ENCODE measurements around the gene ZFYVE21. TPM values are rescaled to one million over a fixed set of nuclear protein-coding genes. Genes with fewer than 3 reads are reported as not detected.
"Not testable (repeated sequence)": the region's sequence is repeated elsewhere in the genome, so short reads cannot be mapped to it uniquely, and the experiment has no call there.

Gene ZFYVE21
- total RNA-seq, 1 donor from 2014 or later, result 37.7 TPM

DNA sequence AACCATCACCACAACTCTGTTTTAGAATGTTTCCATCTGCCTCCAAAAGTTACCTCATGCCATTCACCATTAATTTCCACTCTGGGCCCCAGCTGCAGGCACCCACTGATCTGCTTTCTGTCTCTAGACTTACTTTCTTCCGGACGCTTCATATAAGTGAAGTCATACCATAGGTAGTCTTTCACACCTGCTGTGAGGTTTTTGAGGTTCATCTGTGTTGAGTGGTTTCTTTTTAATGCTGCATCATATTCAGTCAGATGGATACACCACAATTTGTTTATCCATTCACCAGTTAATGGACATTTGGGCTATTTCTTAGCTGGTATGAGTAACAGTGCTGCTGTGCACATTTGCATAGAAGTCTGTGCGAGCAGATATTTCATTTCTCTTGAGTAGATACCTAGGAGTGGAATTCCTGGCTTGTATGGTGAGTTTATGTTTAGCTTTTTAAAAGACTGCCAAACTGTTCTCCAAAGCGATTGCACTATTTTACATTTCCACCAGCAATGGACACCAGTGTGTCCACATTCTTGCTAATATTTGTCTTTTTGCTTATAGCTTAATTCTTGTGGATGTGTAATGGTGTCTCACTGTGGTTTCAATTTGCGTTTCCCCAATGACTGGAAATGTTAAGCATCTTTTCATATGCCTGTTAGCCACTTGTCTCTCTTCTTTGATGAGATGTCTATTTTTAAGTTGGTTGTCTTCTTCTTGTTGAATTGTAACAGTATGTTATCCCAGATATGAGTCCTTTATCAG is 48.3 kb downstream of the ZFYVE21 start:
- DNase-seq, result no peak

DNA sequence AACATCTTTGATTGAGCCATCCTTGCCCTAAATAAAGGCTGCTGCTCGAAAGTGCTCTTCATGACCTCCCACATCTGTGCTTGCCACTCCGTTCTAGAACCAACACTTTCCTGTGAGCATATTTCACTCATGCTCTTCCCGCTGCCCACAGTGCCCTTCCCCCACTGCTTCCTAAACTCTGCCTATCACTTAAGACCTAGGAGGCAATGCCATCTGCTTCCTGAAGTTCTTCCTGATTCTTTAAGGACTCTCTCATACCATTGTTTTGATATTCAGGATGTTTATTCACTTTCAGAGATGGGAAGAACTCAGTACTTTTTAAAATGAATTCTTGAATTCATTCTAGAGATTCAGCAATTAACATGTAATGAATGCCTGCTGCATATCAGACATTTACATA is 49.9 kb downstream of the ZFYVE21 start:
- no peak for DNase-seq

DNA sequence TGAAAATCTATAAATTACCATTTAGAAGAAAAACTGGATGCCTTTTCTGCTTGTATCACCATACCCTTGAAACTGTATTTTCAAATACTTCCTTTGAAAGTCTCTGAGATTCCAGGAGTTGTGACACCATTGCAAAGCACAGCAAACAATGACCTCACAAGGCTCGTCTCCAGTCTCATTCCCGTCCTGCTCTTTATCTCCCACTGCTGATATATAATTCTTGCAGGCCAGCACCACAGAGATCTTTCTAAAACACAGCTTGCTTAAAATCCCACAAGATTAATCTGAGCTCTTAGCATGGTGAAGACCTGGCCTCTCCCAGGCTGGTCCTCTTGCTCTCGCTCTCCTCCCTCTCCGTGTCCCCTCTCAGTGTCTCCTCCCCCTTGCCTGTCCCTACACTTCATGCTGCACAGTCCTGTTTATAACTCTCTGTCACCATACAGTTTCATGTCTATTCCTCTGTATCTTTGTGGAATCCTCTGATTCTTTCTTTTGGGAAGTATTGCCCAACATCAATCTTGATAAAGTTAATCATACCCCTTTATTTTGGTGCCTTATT is 51.8 kb downstream of the ZFYVE21 start:
- DNase-seq, result no peak

DNA sequence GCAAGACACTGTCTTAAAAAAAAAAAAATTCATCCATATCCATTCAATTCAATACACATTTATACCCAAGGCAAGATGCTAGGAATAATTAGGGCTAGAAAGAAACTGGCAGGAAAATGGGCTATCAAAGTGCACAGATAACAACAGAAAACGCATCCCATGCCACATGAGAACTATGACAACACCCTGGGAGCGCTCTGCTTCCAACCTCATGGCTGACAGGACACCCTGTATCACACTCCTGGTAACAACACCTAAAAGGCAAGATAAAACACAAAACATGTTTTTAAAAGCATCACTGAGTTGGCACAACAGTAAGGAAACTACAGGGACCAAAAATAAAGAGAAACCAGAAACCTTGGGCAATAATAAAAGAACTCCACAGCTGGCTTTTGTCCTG is 54.9 kb downstream of the ZFYVE21 start:
- no peak for DNase-seq

DNA sequence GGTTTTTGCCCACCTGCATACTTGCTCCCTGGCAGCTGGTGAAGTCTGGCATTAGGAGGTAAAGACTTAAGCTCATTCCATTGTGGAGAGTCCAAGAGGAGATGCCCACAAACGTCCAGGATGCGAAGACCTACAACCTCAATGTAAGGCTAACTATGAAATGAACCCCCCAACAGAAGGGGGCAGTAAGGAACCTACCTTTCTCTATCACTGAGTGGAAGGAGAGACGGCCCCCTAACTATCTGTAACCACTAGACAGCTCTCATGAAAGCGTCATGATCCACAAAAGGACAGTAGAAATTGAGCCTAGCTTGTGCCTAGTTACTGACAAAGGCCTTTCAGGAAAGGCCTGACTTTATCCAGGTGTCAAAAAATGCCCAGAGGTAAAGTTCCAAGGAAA is 55.3 kb downstream of the ZFYVE21 start:
- DNase-seq, result no peak

DNA sequence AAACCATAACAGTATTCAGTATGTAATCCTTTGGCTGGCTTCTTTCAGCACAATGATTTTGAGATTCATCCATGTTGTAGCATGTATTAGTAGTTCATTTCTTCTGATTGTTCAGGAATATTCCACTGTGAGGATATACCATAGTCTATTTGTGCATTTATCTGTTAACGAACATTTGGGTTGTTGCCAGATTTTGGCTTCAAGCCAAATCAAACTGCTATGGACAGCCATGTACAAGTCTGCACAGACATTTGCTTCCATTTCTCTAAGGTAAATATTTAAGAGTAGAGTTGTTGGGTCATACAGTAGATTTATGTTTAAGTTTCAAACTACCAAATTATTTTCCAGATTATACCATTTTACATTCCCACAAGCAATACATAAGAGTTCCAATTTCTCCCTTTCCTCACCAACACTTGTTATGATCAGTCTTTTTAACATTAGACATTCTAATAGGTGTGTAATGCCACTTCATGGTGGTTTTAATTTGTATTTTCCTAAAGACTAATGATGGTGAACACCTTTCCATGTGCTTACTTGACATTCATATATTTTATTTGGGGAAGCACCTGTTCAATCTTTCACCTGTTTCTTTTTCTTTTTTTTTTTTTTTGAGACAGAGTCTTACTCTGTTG is 56.6 kb downstream of the ZFYVE21 start:
- DNase-seq, result no peak

DNA sequence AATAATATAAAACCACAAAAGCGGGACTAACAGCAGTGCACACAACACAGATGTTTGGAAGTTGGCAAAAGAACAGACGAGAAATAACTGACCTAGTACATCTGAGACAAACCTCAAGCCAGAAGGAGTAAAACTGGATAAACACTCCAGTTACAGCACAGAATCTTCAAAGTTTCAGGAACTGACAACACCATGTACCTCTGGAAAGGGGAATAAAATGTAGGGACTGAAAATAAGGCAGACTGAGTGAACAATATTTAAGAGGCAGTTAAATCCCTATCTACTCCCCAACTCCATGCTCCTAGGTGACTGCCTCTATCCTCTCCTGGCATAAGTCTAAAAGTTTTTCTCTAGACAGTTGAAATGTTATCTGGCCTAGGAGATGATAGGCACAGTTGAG is 57.9 kb downstream of the ZFYVE21 start:
- no peak for DNase-seq

DNA sequence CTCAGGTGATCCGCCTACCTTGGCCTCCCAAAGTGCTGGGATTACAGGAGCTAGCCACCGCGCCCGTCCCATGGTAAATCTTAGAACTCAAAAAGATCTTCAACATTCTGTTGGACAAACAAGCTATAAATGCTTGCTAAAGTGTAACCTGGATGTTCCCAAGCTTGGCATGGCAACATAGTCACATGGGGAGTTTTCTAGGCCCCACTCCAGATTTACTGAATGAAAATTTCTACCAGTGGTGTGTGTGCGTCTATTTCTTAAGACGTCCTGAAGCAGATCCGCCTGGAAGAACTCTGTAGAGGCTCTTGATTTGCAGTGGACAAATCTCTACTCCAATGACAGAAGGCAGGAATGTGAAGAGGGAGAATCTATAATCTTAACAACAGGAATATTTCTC is 59.9 kb downstream of the ZFYVE21 start:
- DNase-seq, result no peak

DNA sequence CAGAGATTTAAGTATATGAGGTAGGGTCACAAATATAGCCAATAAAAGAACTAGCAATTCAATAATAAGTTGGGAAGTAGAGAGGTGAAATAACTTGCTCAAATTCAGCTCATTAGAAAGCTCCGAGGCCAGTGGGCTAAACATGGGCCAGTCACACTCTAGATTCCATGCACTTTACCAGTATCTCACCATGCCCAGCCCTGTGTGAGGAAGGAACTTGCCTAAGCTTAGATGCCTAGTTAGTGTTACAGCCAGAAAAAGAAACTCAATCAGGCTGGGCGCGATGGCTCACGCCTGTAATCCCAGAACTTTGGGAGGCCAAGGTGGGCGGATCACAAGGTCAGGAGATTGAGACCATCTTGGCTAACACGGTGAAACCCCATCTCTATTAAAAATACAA is 60.7 kb downstream of the ZFYVE21 start:
- DNase-seq, result not testable (repeated sequence)

DNA sequence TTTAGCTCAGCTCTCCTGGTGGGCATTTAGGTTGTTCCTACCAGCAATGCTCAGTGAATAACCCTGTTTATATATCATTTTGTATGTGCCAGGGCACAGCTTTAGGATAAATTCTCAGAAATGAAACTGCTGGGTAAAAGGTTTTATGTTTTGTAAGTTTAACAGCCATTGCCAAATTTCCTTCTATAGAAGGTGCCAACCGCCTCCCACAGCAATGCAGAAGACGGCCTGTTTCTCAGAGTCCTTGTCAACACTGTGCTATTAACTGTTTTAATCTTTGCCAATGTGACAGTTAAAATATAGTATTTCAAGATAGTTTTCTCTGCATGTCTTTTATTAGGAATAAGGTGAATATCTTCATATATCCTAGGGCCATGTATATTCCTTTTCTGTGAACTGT is 66.8 kb downstream of the ZFYVE21 start:
- DNase-seq, result no peak

Small RNAs within 50 kb of the gene (small RNA-seq; reads per million reads assigned to genes)
- not detected for gene RF00019

Other genes with a start within 250 kb of the ZFYVE21 start
- 278 TPM for gene CKB, start 193.0 kb upstream of the ZFYVE21 start, total RNA-seq
- 5.9 TPM for gene TRMT61A, start 186.6 kb upstream of the ZFYVE21 start, total RNA-seq
- gene BAG5, start 153.2 kb upstream of the ZFYVE21 start, total RNA-seq, result 46.6 TPM
- gene COA8, start 152.8 kb upstream of the ZFYVE21 start, total RNA-seq, result 27.5 TPM
- 355 TPM for gene KLC1, start 86.6 kb upstream of the ZFYVE21 start, total RNA-seq
- gene XRCC3, start 359 bp upstream of the ZFYVE21 start, total RNA-seq, result 7.0 TPM
- gene PPP1R13B, start 131.8 kb downstream of the ZFYVE21 start, total RNA-seq, result 15.8 TPM
- 1.2 TPM for gene TDRD9, start 212.6 kb downstream of the ZFYVE21 start, total RNA-seq
- not detected for gene RD3L, start 226.7 kb downstream of the ZFYVE21 start, total RNA-seq

All from occipital lobe (tissue), 3 donors.